H1 (cell line): ENCODE data around the gene MAFF.

Source experiments
- ATF3 ChIP-seq: IDR thresholded peaks from 2 replicates; pipeline ENCODE4 v1.6.1; 2011; ENCODE audit warnings: low read depth, mild to moderate bottlenecking, low read length; ENCODE audit not compliant: insufficient read depth
- CBX8 ChIP-seq: fragments of 300-800, 300-1000 bp; sonication (generic); IDR thresholded peaks from 2 replicates; pipeline ENCODE4 v1.7.1; 2016; ENCODE audit warnings: low read depth, low read length, borderline replicate concordance
- TF ChIP-seq, protein P1 (sequence below), 3 experiments: IDR thresholded peaks; 1 replicate in 2 of 3; 2 replicates in 1 of 3; pipeline versions ENCODE4 v1.5.1 to v1.6.1; 2011; ENCODE audit warnings: low read length in 3 of 3, mild to moderate bottlenecking in 3 of 3, inconsistent platforms in 2 of 3, low read depth in 1 of 3, moderate library complexity in 1 of 3; ENCODE audit not compliant: insufficient read depth in 1 of 3; ENCODE audit errors: control extremely low read depth in 1 of 3

DNA sequence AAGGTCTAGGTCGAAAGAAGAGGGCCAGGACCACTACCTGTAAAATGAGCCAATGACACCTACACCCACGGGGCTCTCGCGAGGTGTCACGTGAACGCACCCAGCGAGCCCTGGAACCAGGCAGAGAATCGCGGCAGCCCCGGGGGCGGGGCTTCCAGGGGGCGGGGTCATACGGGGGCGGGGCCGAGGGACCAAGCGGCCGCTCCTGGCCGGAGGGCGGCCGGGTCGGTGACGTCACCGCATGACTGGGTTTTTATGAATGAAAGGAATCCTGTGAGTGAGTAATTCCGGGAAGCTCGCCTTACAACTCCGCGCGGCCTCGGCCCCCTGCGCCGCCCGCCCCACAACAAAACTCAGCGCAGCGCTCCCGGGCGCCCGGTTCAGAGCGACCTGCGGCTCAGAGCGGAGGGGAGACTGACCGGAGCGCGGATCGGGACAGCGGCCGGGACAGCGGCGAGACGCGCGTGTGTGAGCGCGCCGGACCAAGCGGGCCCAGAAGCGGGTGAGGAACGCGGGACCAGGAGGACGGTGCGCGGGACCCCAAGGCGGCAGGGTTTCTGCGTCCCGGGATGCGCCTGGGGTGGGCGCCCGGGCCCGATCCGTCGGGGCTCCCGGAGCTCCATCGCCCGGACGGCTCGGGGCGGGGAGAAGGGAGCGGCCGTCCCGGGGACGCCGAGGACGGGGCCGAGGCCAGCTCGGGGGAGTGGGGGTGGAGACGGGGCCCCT lies at the start of gene MAFF:
- TF ChIP-seq ATF3, result no peak
- no peak for TF ChIP-seq CBX8
- TF ChIP-seq, protein P1, sequence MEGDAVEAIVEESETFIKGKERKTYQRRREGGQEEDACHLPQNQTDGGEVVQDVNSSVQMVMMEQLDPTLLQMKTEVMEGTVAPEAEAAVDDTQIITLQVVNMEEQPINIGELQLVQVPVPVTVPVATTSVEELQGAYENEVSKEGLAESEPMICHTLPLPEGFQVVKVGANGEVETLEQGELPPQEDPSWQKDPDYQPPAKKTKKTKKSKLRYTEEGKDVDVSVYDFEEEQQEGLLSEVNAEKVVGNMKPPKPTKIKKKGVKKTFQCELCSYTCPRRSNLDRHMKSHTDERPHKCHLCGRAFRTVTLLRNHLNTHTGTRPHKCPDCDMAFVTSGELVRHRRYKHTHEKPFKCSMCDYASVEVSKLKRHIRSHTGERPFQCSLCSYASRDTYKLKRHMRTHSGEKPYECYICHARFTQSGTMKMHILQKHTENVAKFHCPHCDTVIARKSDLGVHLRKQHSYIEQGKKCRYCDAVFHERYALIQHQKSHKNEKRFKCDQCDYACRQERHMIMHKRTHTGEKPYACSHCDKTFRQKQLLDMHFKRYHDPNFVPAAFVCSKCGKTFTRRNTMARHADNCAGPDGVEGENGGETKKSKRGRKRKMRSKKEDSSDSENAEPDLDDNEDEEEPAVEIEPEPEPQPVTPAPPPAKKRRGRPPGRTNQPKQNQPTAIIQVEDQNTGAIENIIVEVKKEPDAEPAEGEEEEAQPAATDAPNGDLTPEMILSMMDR (IDR thresholded peaks at IDR 0.05; ENCODE audit: control extremely low read depth in 1 of 3, insufficient read depth in 1 of 3, low read depth in 1 of 3, low read length in 3 of 3), result no peak
